Endothelial cell of umbilical vein (primary cell): ENCODE results near the gene TEKTIP1. TPM values are rescaled to one million over a fixed set of nuclear protein-coding genes. Genes with fewer than 3 reads are reported as not detected.

ENCODE experiments used
- BruUV-seq: library from RNA; stranded (reverse); fragments of 400-500 nt; replicated peaks from 2 replicates; lab custom pipeline; 2021; lab: Mats Ljungman, UMichigan
- CTCF ChIA-PET: fragments of 300-600, 350-600 bp; sonication (Branson Sonifier 250); formaldehyde crosslinking; loops from one replicate; lab custom pipeline; 2021; ENCODE audit warnings: antibody characterized with exemption, inconsistent platforms; lab: Charles Lee
- POLR2A ChIA-PET: fragments of 300-600, 350-600 bp; sonication (Branson Sonifier 250); formaldehyde crosslinking; loops from one replicate; lab custom pipeline; 2021; ENCODE audit warnings: antibody characterized with exemption, inconsistent platforms; lab: Charles Lee
- DNase-seq: peaks from one replicate; pipeline ENCODE4 v3.0.0-alpha.2; 2011; ENCODE audit warnings: low read depth, low spot score
- FAIRE-seq: peaks from 2 replicates; lab custom pipeline; 2011; peaks lifted over from hg19 to GRCh38; lab: Jason Lieb, UNC
- H2AFZ ChIP-seq: 2 replicates; pipeline ENCODE4 v1.6.0; 2012; ENCODE audit warnings: low read depth, low read length, control low read depth, inconsistent platforms
- H3K27ac ChIP-seq: 2 replicates; pipeline ENCODE4 v1.5.1; 2011; ENCODE audit warnings: low read depth, mild to moderate bottlenecking, control low read depth, low read length, moderate library complexity; ENCODE audit not compliant: insufficient read depth
- H3K27me3 ChIP-seq, 2 experiments: 2 replicates each; pipeline versions ENCODE4 v1.6.0 to v1.6.1; 2011; ENCODE audit warnings: low read length in 2 of 2, mixed read lengths in 1 of 2; ENCODE audit not compliant: control insufficient read depth in 2 of 2, insufficient read depth in 2 of 2
- H3K36me3 ChIP-seq, 2 experiments: 2 replicates in 1 of 2; 3 replicates in 1 of 2; pipeline ENCODE4 v1.5.1; 2011; ENCODE audit warnings: low read length in 2 of 2, mild to moderate bottlenecking in 1 of 2, moderate library complexity in 1 of 2; ENCODE audit not compliant: control insufficient read depth in 2 of 2, insufficient read depth in 2 of 2; ENCODE audit errors: extremely low read depth in 1 of 2
- H3K4me1 ChIP-seq: 3 replicates; pipeline ENCODE4 v1.5.1; 2011; ENCODE audit warnings: mild to moderate bottlenecking, low read length; ENCODE audit not compliant: control insufficient read depth, insufficient read depth; ENCODE audit errors: extremely low read depth
- H3K4me2 ChIP-seq: 2 replicates; pipeline ENCODE4 v1.6.1; 2011; ENCODE audit warnings: low read length, control low read depth, mixed read lengths; ENCODE audit not compliant: insufficient read depth
- H3K4me3 ChIP-seq, 3 experiments: fragments of 200-600 bp in 1 of 3; sonication (generic), shearing (Covaris generic) in 1 of 3; replicated peaks in 1 of 3; 2 replicates each; pipeline ENCODE4 v1.5.1; 2011 to 2016; ENCODE audit warnings: control low read depth in 3 of 3, low read length in 3 of 3, mild to moderate bottlenecking in 2 of 3, inconsistent platforms in 1 of 3, low read depth in 1 of 3, moderate library complexity in 1 of 3; ENCODE audit not compliant: insufficient read depth in 1 of 3
- H3K79me2 ChIP-seq: 2 replicates; pipeline ENCODE4 v1.6.0; 2012; ENCODE audit warnings: low read length, inconsistent platforms; ENCODE audit not compliant: control insufficient read depth, insufficient read depth
- H3K9ac ChIP-seq: replicated peaks from 2 replicates; pipeline ENCODE3; 2011; ENCODE audit warnings: low read length, control low read depth; ENCODE audit not compliant: insufficient read depth; ENCODE audit errors: extremely low read depth
- H3K9me1 ChIP-seq: replicated peaks from 3 replicates; pipeline ENCODE4 v1.6.0; 2011; ENCODE audit warnings: mild to moderate bottlenecking, low read length; ENCODE audit not compliant: control insufficient read depth, insufficient read depth; ENCODE audit errors: extremely low read depth
- H3K9me3 ChIP-seq: replicated peaks from 2 replicates; pipeline ENCODE4 v1.5.1; 2012; ENCODE audit warnings: low read length, inconsistent platforms; ENCODE audit not compliant: control insufficient read depth, insufficient read depth
- H4K20me1 ChIP-seq: replicated peaks from 2 replicates; pipeline ENCODE3; 2011; ENCODE audit warnings: mild to moderate bottlenecking, low read length; ENCODE audit not compliant: control insufficient read depth, insufficient read depth; ENCODE audit errors: extremely low read depth
- CTCF ChIP-seq, 2 donors: IDR thresholded peaks; 1 replicate in 1 of 2; 2 replicates in 1 of 2; pipeline ENCODE4 v1.5.1; 2011; ENCODE audit warnings: low read length in 2 of 2, mild to moderate bottlenecking in 2 of 2, moderate library complexity in 2 of 2, control low read depth in 1 of 2, inconsistent platforms in 1 of 2, low read depth in 1 of 2; ENCODE audit not compliant: insufficient read depth in 1 of 2; ENCODE audit errors: extremely low read depth in 1 of 2
- EZH2 ChIP-seq: IDR thresholded peaks from 2 replicates; pipeline ENCODE4 v1.6.1; 2012; ENCODE audit warnings: borderline replicate concordance, low read depth, mild to moderate bottlenecking, moderate library complexity, low read length, inconsistent platforms; ENCODE audit not compliant: severe bottlenecking
- GATA2 ChIP-seq: IDR thresholded peaks from 2 replicates; pipeline ENCODE4 v1.7.0; 2011; ENCODE audit warnings: low read depth, mild to moderate bottlenecking, moderate library complexity, mixed read lengths, low read length; ENCODE audit not compliant: insufficient read length, insufficient read depth
- JUN ChIP-seq: IDR thresholded peaks from 2 replicates; pipeline ENCODE4 v1.6.1; 2011; ENCODE audit warnings: borderline replicate concordance, low read depth; ENCODE audit not compliant: insufficient read length, insufficient read depth
- MYC ChIP-seq: IDR thresholded peaks from one replicate; pipeline ENCODE4 v1.6.1; 2011; ENCODE audit warnings: mild to moderate bottlenecking, low read depth, low read length
- dilution Hi-C: fragments of 300-500 bp; cut with MboI; formaldehyde crosslinking; loops from one replicate; pipeline ENCODE4 v1.15.0; 2019; ENCODE audit warnings: low sequenced_read_pairs; ENCODE audit not compliant: extremely low pct_ligation_motif_present
- intact Hi-C: fragments of 100-400 bp; cut with micrococcal nuclease; formaldehyde crosslinking; loops from one replicate; pipeline ENCODE4 v1.10.0; 2022
- polyA plus RNA-seq, 4 experiments: library from polyadenylated mRNA; depleted of rRNA in 3 of 4; stranded (reverse) in 3 of 4; unstranded in 1 of 4; fragments of >200 nt; gene quantifications; 2 replicates each; pipeline versions ENCODE4 v1.2.1 to v1.2.3, GENCODE V29; 2011 to 2012; ENCODE audit warnings: missing spikeins in 1 of 4
- total RNA-seq: library from RNA; stranded (reverse); gene quantifications from 2 replicates; pipeline ENCODE4 v1.2.3, GENCODE V29; 2021

TEKTIP1 gene
- total and polyA plus RNA-seq, 2 donors (not counting 3 experiments of a cell fraction or from before 2014, with no cell fraction given) = 0.73 TPM; not detected in 1

DNA sequence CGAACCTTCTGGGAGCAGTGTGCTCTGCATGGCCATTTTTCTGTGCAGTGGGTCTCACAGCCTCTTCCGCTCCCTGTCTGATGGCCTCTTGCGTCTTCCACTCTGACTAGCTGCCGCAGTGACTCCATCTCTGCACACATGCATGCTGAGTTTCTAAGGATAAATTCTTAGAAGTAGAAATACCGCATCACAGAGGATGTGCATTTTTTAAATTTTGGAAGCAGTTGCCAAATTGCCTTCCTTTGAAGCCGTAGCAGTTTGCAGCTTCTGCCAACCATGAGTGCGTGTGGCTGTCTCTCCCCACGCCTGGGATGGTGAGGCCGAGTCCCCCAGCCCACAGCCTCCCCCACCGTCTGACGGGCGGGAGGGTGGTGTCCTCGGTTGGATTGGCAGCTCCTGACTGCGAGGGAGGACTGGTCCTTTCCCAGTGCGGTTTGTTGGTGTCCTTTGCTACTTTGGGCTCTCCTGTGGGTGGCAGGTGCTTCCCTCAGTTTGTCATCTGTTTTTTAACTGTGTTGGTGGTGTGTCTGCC, 23.0 kb upstream of the TEKTIP1 start:
- Histone ChIP-seq H3K79me2 (peaks cover 91% of the 10 kb centered on the region), H4K20me1 (no peaks in the 10 kb centered on the region), H2AFZ (no peak overlapping the region), H3K4me3 (no peak overlapping the region), H3K9me1 (no peaks in the 10 kb centered on the region), H3K4me1 (no peaks in the 10 kb centered on the region), H3K27ac (no peak overlapping the region), H3K4me2 (no peak overlapping the region), H3K36me3 (peaks cover 0 to 19% of the 10 kb centered on the region in 2 experiments), H3K9ac (no peak overlapping the region), H3K9me3 (no peaks in the 10 kb centered on the region), H3K27me3 (no peaks in the 10 kb centered on the region)
- CTCF ChIA-PET = no interaction called here
- intact Hi-C loops = no loop called here
- POLR2A ChIA-PET = no interaction called here
- FAIRE-seq (no peak), DNase-seq (no peak)
- no peak for TF ChIP-seq GATA2
- no peak for TF ChIP-seq MYC
- no peak for TF ChIP-seq EZH2
- no peak for TF ChIP-seq JUN
- no TSS peak for BruUV-seq
- dilution Hi-C loops = no loop called here

DNA sequence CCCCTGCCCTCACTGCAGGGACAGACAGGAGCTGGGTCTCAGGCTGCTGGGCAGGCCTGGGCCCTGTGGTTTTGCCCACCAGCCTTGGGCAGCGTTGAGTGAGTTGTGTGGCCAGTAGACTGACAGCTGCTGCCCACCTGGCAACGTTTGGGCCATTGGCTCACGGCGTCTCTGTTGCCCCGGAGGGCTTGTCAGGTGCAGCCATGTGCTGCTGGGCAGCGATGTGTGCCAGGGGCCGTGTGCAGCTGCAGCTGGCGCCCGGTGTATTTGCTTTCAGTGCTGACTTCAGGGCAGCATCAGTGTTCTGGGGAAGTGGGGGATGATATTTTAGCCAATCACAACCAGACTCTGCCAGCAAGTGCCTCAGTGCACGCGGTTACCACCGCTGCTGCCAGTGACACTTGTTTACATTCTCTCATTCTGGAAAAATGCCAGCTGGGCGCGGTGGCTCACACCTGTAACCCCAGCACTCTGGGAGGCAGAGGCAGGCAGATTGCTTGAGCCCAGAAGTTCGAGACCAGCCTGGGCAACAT, 22.2 kb upstream of the TEKTIP1 start:
- no peak overlapping the region for H2AFZ ChIP-seq
- H3K27me3 ChIP-seq = no peaks in the 10 kb centered on the region
- ChIA-PET POLR2A (no interaction called here), CTCF (interaction anchor here (1.2 kb wide), 1 partner anchor 212 kb away, joined by 4 read pairs; no protein-coding TSS in a partner anchor)
- intact Hi-C loops (no loop called here), dilution Hi-C loops (no loop called here)
- no peak for FAIRE-seq
- H3K79me2 ChIP-seq = peaks cover 88% of the 10 kb centered on the region
- H3K9me1 ChIP-seq = no peaks in the 10 kb centered on the region
- no peak overlapping the region for H3K9ac ChIP-seq
- H3K27ac ChIP-seq = no peak overlapping the region
- H3K4me3 ChIP-seq = no peak overlapping the region
- peaks cover 0 to 17% of the 10 kb centered on the region in 2 experiments for H3K36me3 ChIP-seq
- TF ChIP-seq CTCF (IDR thresholded peaks at IDR 0.05; ENCODE audit: extremely low read depth in 1 of 2, insufficient read depth in 1 of 2, low read depth in 1 of 2, low read length in 2 of 2) (no peak), JUN (no peak), MYC (no peak)
- no peaks in the 10 kb centered on the region for H3K9me3 ChIP-seq
- H3K4me1 ChIP-seq = no peaks in the 10 kb centered on the region
- no TSS peak for BruUV-seq
- H4K20me1 ChIP-seq = no peaks in the 10 kb centered on the region
- no peak for DNase-seq
- no peak overlapping the region for H3K4me2 ChIP-seq
